K562 (cell line): Measurements from ENCODE around the gene HSD3B7. TPM values are rescaled to one million over a fixed set of nuclear protein-coding genes. Genes with fewer than 3 reads are reported as not detected.
A peak's percentile ranks its signal among the peaks of the same experiment; 100 is the strongest.

Experiments
- ATF7 ChIP-seq: fragments of 450-650 bp; IDR thresholded peaks from 2 replicates; pipeline ENCODE4 v1.7.1; 2014; ENCODE audit warnings: mild to moderate bottlenecking, moderate library complexity
- POLR2A ChIP-seq: fragments of 450-650 bp; conservative IDR thresholded peaks from 2 replicates; pipeline ENCODE4 v1.6.1; 2016
- SNIP1 ChIP-seq: fragments of 450-650 bp; IDR thresholded peaks from 2 replicates; pipeline ENCODE4 v1.7.1; 2017; ENCODE audit warnings: low read depth, mild to moderate bottlenecking
- SP1 ChIP-seq: sonication (generic); formaldehyde crosslinking; IDR thresholded peaks from 2 replicates; pipeline ENCODE4 v1.8.1; 2022; ENCODE audit warnings: mild to moderate bottlenecking, missing genetic modification reagents
- ZNF318 ChIP-seq, 2 experiments: fragments of 450-650 bp; IDR thresholded peaks; 2 replicates each; pipeline ENCODE4 v1.6.1; 2016; ENCODE audit warnings: mild to moderate bottlenecking in 2 of 2, borderline replicate concordance in 1 of 2, low read depth in 1 of 2, moderate library complexity in 1 of 2
- ZNF655 ChIP-seq: fragments of 250-450 bp; sonication (Bioruptor Pico); IDR thresholded peaks from 2 replicates; pipeline ENCODE4 v1.5.0; 2021
- polyA plus RNA-seq, 8 experiments: library from polyadenylated mRNA; depleted of rRNA in 4 of 8; stranded (reverse) in 5 of 8; unstranded in 3 of 8; fragments of >200 nt; fragmentation: Nextera tagmentation in 2 of 8; fragmentation: Illumina TruSeq in 1 of 8; extraction: Ambion mirVana in 2 of 8; extraction: Trizol in 1 of 8; gene quantifications; 2 replicates each; pipeline versions ENCODE4 v1.2.1 to v1.2.3, GENCODE V29; 2011 to 2014; ENCODE audit warnings: inconsistent platforms in 1 of 8, missing spikeins in 1 of 8
- total RNA-seq, 7 experiments: library from RNA; depleted of rRNA in 6 of 7; stranded (reverse); fragments of >200 nt in 6 of 7; fragmentation: Illumina TruSeq in 2 of 7; extraction: Trizol in 2 of 7; gene quantifications; 2 replicates each; pipeline versions ENCODE4 v1.2.1 to v1.2.3, GENCODE V29; 2011 to 2021; ENCODE audit warnings: low replicate concordance in 1 of 7

Gene HSD3B7
- total and polyA plus RNA-seq, 9 of the 15 experiments (the other 6 are each of a cell fraction or from before 2014, with no cell fraction given) = 5.4 to 49.1 (median 23.0) TPM

- TF ChIP-seq ZNF318 (IDR thresholded peaks at IDR 0.05; ENCODE audit: borderline replicate concordance in 1 of 2, low read depth in 1 of 2) (no peak), SP1 (CRISPR knock-in tag) (peak; percentile 49; the same call in 1 of the 2 replicates), POLR2A (no peak), ZNF655 (CRISPR knock-in tag) (no peak), SNIP1 (no peak), ATF7 (peak; percentile 67)
Observed at GRCh38 chr16:30941600-30942425, 43.2 kb upstream of the HSD3B7 start (continued).
